Measurements from ENCODE around the gene STAT4.

Gene STAT4

DNA sequence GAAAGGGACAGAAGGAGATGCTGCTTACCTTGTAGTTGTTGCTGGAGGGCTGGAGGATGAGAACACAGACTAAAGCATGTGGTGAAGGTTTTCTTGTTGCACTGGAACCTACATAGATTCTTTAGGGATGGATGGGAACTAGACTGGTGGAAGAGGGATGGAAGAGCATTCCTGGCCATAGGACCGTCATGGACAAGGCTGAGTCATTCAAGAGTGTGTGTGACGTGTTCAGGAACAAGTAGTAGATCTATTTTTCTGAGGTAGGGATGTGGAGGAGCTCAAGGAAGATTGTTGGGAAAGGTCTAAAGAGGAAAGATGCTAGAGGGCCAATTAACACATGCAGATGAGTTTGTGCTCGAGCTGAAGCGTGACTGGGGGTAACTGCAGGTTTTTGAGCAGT lies 6.6 kb downstream of the STAT4 start:
- no peak for DNase-seq

DNA sequence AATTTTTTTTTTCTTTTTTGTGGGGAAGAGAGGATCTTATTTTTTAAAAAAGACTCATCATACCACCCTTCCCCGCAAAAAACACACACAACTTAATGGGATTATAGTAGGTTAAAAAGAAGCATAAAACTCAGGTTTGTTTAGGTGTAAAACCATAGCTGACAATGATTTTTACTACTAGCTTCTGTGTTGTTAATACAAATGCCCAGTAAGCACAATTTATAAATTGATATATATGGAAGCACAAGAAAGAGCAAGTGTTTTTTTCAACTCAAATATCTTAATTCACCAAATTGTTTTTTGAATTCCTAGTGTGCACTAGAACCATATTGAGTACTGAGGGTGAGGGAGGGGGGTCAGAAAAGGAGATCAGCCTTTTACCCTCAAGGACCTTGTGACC lies 7.0 kb downstream of the STAT4 start:
- no peak for DNase-seq

DNA sequence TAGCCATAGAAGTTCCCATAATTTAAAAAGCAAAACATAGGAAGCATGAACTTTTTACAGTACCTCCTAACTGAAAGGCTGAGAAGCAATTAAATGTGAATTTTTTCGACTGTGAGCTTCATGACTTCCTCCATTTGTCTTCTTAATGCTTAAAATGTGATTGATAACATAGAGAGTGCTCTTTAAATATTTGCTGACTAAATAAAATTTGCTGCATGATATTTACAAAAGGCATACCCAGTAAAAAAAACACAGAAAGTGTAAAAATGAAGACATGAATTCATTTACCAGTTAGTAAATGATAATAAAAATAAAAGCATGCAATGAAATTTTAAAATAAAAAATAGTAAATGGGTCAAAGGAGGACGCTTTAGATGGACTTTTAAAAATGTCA lies 21.9 kb downstream of the STAT4 start:
- DNase-seq: no peak

DNA sequence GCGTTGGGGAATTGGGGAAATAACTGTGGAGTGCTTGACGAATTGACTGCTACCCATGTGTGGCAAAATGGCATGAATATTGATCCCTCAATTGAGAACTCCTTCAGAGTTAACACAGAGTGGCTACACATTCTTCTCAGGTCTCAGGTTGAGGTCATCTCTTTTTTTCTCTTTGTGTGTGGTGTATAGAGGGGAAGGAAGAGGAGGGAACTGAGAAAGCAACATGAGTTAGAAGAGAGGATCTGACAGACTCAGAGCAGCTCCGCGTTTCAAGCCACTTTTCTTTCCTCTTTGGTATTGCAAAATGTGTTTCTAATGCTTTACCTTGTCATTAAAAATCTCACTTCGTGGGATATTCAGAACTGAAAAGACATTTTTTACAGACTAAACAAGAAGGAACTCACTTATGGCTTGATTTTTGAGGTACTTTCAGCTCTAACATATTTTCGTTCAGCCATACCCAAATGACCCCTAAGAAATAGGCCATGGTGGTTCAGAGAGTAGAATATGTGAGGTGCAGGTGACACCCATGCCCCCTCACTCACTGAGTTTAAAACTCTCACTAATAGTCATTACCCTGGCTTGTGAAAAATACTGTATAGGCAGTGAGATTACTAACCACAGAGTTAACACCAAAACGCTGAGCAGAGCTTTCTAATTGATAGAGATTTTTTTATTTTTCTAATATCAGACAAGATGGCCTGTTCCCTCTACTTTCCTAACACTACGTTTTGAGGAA lies 22.5 kb downstream of the STAT4 start:
- no peak for DNase-seq

DNA sequence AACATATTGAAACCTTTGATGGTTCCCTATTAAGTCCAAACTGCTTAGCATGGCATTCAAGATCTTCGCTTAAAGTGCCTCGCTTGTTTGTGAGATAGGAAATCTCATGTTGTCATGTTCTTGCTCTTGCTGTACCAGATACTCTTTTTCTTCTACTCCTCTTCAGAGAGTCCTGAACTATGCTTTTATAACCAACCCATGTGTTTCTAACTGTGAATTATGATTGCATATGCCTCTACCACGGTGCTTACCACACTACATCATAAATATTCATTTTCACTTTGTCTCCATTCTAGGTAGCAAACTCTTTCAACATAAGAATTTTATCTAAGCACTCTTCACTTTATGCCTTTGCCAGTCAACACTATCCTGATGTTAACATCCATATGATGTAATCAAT lies 23.6 kb downstream of the STAT4 start:
- no peak for DNase-seq

DNA sequence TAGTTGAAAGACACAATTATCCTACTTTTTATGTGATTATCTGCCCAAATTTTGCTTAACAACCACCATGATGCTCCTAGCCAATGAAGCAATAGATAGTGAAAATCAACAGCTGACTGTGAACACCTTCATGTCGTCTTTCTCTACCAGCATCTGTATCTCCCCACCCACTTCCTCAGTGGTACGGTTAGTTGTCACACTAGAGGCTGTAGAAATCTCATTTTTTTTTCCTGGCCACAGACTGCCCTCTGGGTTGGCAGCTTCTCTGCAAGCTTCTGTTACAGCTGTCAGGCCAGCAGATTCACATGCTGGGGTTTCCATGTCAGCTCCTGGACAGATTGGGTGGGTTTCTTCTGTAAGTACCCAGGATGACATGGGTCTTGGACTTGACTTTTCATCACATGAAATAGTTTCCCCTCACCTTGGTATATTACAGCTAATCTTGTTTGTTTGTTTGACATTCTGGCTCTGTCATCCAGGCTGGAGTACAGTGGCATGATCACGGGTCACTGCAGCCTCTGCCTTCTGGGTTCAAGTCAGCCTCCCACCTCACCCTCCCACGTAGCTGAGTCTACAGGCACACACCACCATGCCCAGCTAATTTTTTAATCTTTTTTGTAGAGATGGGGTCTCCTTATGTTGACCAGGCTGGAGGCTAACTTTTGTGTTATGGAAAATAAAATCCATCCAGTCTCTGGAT lies 24.3 kb downstream of the STAT4 start:
- DNase-seq: no peak

DNA sequence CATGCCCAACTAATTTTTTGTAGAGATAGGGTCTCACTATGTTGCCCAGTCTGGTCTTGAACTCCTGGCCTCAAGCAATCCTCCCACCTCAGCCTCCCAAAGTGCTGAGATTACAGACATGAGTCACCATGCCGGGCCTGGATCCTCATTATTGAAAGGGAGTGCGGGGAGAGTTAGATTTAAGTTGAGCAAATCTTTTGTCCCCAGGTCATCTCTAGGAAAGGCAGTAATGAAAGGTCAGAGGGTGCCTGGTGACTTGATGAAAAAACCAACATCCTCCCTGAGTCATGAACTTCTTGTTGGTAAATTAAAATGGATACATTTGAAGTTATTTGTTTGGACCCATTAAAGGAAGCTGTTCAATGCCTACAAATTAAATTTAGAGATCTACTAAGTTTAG lies 25.1 kb downstream of the STAT4 start:
- DNase-seq: no peak

DNA sequence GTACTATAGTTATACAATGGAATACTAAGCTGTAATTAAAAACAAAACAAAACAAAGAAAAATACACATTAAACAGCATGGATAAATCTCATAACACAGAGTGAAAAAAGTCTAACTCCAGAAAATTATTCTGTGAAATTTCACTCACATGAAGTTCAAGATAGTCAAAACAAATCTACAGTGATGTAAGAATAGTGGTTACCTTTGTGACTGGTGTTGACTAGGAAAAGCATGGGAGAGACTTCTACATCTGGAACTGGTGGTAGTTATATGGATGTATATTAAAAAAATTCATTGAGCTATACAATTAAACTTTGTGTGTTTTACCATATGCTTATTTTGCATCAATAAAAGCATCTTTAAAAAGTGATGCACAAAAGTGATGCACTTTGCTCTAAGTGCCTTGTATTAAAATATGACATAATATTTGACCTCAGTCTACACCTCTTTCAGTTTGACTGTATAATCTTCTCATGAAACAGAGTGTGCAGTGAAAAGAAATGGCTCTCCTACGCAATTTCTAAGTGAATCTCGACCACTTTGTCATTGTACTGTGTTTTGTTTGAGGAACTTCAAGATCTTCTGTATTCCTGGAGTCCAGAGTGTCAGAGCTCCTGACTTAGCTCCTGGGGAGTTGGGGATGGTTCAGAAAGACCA lies 28.0 kb downstream of the STAT4 start:
- DNase-seq: no peak

DNA sequence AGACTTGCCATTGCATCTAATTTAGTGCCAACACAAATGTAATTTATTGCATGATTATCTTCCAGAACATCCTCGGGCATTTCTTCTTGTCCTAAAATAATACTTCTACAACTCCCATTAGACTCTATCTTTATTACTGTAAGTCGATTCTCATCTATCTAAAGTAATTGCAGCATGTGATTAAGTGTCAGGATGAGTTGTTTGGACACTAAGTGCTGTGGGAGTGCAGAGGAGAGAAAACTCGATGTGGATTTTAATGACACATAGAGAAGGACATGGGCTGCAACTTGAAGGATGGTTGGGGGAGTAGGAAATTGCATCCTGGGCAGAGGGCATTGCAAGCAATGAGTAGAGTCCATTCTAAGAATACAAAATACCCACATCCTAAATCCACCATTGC lies 33.5 kb downstream of the STAT4 start:
- DNase-seq: no peak

DNA sequence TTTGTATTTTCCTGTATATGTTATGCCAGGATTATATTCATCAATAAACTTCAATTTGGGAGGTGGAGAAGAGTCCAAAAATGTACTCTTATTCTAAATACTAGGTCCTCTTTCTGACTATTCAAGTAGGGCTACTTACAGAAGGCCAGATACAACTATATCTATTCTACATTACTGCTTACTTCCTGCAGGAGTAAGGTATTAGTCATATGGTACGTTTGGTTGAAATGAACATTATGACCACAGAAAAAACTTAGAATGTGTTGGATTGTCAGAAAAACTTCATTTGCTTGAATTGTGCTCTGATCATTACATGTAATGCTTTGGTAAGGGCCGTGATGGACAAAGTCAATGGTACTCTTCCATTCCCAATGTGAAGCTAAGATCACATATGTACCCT lies 35.0 kb downstream of the STAT4 start:
- DNase-seq: no peak

DNA sequence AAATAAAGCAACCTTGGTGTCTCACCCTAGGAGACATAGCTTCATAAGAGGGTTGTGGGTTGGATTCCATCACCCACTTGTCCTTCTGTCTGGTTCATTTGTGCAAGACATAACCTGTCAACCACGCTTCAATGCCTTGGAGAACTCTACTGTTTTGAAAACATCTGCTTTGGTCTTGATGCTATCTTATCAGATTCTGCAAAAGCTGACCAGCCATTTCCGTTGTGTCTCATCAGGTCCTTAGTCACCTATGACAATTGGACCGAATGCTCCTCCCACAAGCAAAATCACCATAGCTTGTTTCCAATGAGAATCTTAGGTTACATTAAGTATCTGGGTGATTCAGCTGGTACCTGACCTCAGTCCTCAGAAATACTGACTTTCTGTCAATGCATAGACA lies 35.4 kb downstream of the STAT4 start:
- peak; percentile 19 for DNase-seq

DNA sequence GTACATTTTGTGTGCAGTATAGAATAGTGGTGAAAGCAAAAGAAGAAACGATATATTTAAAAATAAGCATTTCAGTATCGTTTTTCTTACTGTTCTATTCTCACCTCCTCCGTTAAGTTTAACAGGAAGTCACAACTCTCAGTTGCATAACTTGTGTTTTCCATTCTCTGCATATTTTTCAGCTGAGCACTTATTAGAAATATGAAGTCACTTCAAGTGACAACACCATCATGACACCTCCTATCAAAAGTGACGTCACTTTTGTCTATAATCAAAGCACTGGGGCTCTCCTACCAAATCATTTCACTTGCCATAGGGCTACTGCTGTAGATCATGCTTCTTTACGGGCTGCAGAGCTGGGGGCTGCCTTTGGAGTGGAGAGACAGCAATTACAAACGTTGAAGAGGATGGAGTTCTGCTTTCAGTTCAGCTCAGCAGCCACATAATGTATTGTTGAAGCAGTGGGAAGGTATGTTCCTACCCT lies 36.3 kb downstream of the STAT4 start:
- peak; percentile 6 for DNase-seq

DNA sequence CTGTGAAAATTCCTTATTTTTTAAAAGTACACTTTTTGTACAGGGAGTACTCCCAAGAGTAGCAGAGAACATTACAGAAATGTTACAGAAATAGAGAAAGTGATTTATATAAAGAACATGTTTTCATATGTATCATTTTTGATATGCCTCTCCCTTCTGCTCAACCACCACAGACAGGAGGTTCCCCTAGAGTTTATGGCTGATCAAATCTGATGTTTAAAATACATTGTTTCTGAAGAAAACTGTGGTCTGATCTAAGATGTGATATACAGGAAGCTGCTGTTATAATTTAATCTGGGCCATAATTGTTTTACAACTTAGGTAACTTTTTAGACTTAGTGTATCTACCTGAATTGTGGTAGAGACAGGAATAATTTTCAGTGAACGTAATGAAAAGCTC lies 37.0 kb downstream of the STAT4 start:
- DNase-seq: no peak

DNA sequence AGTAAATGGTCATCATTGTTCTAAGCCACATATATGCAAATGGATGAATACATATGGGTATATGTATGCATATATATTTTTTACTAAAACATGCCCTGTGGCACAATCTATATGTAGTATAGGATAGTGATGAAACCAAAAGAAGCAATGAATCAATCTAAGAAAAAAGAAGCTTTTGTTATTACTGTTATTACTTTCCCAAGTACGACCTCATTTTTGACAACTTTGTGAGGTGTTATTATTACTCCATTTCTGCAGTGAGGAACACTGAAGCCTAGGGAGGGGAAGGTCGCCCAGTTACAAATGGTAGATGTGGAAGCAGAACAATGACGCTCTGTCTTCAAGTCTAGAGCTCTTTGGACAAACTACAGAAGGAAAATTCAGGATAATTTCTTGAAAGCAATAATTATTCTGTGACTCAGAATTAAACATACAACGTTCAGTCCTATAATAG lies 38.3 kb downstream of the STAT4 start:
- no peak for DNase-seq

DNA sequence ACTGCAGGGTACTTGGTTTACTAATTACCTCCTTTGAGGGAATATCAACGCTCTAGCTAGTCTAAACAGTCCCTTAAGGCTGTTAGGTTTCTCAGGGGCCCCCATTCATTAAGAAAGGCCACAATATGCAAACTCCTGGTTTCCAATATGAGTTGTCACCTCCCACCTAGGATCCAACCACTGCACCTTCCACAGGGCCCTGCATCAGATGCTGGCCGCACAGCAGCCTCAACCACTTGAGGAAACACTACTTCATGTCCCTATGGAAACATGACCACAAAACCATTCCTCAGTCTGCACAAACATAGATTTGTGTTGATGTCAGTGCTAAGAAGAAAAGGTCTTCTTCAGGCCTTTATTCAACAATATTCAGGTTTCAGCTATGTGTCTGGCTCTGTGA lies 40.9 kb downstream of the STAT4 start:
- DNase-seq: no peak

DNA sequence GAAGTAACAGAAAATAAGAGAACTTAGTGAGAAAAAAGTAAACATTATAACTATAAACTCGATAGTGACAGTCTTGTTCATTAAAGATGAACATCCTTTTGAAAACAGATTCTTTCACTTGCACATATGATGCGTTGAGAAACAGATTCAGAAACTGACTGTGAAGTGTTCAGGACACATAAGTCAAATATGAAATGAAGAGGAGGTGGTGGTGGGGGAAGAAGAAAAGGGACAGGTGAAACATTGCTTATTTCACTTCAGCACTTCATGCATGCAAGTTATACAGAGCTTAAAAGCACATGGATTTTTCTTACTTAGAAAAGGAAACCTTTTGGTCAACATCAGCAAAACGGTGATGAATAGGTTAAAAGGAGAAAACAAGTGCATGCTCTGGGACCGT lies 42.5 kb downstream of the STAT4 start:
- no peak for DNase-seq

DNA sequence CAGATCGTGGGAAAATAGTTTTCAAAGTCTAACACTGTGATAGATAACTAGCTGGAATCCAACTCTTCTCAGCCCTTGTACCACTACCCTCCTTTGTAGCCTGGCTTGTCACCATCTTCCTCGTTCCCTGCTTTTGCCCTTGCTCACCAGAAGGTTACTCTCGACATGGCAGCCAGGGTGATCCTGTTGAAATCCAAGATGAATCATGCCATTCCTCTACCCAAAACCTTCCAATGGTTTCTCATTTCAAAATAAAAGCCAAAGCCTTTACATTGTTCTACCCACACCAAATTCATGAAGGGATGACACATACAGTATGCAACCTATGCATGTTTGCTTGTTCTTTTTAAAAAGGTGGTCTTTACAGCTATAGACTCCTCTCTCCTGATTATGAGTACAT lies 45.7 kb downstream of the STAT4 start:
- no peak for DNase-seq

DNA sequence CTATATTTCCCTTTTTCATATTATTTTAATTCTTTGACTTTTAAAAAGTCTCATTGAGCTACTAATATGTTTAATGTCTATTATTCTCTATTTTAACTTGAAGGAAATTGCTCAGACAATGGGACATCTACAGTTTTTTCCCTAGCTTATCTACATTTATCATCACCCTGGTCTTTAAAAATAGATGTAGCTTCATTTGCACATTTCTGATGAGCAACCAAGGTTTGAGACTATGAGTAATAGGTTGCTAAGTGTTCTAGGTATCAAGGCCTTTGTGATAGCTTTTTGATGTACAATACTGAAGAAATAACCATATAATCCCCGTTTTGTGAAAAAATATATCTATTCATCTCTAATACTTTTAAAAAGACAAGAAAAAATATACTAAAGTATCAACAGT lies 47.0 kb downstream of the STAT4 start:
- DNase-seq: no peak

DNA sequence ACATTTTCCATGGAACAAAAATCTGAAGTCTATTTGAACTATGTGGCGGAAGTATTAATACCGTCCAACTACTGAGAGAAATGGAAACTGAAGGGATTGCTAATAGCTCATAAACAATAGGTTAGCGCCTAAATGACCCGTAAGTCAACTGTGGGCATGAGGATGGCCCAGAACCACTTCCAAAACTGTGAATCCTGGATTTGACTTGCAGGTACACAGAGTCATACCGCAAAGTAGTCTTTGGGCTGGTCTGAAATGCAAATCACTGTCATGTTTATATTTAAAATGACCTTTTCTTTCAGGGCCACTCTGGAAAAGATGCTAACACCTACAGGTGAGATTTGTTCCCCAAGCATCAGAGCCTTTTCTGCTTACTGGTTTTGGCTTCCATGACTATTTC lies 50.6 kb downstream of the STAT4 start:
- DNase-seq: no peak

DNA sequence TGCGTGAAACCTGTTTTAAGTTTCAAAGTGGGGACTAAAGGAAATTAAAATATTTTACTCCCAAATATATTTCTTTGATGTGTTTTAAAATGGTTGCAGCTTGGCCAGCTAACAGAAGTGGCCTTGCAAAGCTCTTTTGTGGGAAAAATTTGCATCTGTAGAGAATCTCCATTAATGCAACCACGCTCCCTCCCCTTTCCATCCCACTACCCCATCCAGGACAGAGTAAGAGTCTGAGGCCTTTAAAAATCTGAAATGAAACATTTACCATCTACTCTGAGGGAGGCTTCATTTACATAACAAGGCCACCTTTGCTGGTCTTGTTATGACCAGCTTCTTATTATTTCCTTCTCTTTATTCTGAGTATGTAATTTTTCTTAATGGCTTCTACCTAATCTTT lies 63.5 kb downstream of the STAT4 start:
- no peak for DNase-seq

DNA sequence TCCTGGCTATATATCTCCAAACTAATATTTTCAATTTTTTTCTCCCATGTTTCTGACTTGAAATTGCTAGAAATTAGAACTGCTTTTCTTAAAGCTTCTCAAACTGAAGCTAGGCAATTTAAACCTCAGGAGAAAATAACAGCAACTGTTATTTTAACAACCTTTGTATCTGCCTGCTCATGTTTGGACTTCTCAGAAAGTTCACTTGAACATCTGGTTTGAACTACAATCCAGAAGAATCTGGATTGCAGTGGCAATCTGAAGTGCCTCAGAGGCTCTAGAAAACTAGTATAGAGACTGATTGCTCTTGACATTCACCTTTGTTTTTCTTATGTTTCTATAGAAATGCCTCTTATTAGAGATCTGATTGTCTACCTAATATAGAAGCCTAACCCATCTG lies 64.1 kb downstream of the STAT4 start:
- no peak for DNase-seq

DNA sequence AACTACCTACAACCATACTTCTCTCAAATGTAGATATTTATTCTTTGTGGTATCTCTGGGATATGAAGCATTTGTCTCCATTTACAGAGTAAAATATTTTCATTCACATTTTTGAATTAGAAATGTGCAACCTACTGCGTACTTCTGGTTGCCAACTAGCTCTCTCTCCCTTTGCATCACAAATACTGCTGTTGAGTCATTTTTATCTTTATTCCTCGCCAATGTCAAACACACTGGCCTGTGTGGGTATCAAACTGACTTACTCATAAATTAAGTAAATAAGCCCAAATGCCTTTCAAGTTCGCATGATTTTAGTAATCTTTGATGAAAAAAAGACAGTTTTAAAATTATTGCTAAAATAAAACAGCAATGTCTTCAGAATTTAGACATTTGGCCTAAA lies 67.3 kb downstream of the STAT4 start:
- no peak for DNase-seq

DNA sequence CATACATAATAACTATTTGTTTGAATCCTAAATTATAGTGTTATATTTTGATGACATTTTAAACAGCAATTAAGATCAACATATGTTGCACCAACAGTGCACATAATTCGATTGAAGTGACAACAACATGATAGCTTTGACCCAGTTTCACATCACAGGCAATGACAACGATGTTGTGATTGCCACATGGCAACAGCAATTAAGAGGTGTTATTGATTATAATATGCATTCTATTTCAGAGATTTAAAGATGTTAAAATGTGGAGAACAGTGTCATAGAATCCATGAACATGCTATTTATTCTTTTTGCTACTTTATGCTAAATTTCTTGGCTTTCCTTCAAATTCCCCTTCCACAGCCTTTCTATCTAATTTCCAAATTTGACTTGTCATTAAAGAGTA lies 68.5 kb downstream of the STAT4 start:
- DNase-seq: no peak
